HFFc6 (cell line): ENCODE data around the gene CBR3. TPM values are rescaled to one million over a fixed set of nuclear protein-coding genes. Genes with fewer than 3 reads are reported as not detected.

Experiments used
- DNase-seq: peaks from one replicate; pipeline ENCODE4 v3.0.0-alpha.2; 2018
- H3K27ac Mint-ChIP-seq: 2 replicates; pipeline ENCODE4 v1.8.0; 2020; ENCODE audit warnings: mild to moderate bottlenecking, mixed read lengths
- H3K27me3 Mint-ChIP-seq: 2 replicates; pipeline ENCODE4 v1.8.0; 2021; ENCODE audit warnings: mild to moderate bottlenecking, moderate library complexity, mixed read lengths; ENCODE audit not compliant: insufficient read depth
- H3K36me3 Mint-ChIP-seq: 2 replicates; pipeline ENCODE4 v1.8.0; 2021; ENCODE audit warnings: low read depth, mixed read lengths
- H3K4me1 Mint-ChIP-seq: 2 replicates; pipeline ENCODE4 v1.8.0; 2020; ENCODE audit warnings: low read depth, mixed read lengths
- H3K4me3 Mint-ChIP-seq: 2 replicates; pipeline ENCODE4 v1.8.0; 2020; ENCODE audit warnings: mild to moderate bottlenecking, moderate library complexity, mixed read lengths
- H3K9me3 Mint-ChIP-seq: 2 replicates; pipeline ENCODE4 v1.8.0; 2020; ENCODE audit warnings: mild to moderate bottlenecking, mixed read lengths
- total RNA-seq, 6 experiments: library from RNA; stranded (reverse); fragmentation: NEBNext Ultra II Directional; extraction: Animal tissue kit (Norgen Biotek cat#: 25700); gene quantifications; 2 replicates in 1 of 6; 3 replicates in 5 of 6; pipeline ENCODE4 v1.2.3, GENCODE V29; 2021
- TF ChIP-seq, protein P1 (sequence below): fragments of 200-600 bp; sonication (generic); IDR thresholded peaks from 2 replicates; pipeline ENCODE4 v1.5.0; 2021; ENCODE audit warnings: antibody characterized with exemption, mild to moderate bottlenecking

CBR3 gene
- total RNA-seq, 6 experiments from 2014 or later, result 15.1 to 25.9 (median 23.5) TPM

DNA sequence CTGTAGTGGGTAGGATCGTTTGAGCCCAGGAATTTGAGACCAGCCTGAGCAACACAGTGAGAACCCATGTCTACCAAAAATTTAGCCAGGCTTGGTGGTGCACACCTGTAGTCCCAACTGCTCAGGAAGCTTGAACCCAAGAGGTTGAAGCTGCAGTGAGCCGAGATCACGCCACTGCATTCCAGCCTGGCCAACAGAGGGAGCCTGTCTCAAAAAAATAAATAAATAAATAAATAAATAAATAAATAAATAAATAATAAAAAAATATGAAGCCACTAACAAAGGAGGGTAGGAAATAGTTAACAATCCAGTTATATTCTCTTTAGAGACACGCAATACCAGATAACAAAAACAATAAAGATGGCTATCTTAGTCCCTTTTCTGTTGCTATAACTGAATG is 11.9 kb upstream of the CBR3 start:
- H3K27me3 Mint-ChIP-seq, result peaks cover under 1% of the 10 kb centered on the region; the same call in 1 of the 2 replicates
- peaks cover 18% of the 10 kb centered on the region for H3K4me1 Mint-ChIP-seq
- no peak for DNase-seq
- H3K9me3 Mint-ChIP-seq, result no peaks in the 10 kb centered on the region
- TF ChIP-seq, protein P1, sequence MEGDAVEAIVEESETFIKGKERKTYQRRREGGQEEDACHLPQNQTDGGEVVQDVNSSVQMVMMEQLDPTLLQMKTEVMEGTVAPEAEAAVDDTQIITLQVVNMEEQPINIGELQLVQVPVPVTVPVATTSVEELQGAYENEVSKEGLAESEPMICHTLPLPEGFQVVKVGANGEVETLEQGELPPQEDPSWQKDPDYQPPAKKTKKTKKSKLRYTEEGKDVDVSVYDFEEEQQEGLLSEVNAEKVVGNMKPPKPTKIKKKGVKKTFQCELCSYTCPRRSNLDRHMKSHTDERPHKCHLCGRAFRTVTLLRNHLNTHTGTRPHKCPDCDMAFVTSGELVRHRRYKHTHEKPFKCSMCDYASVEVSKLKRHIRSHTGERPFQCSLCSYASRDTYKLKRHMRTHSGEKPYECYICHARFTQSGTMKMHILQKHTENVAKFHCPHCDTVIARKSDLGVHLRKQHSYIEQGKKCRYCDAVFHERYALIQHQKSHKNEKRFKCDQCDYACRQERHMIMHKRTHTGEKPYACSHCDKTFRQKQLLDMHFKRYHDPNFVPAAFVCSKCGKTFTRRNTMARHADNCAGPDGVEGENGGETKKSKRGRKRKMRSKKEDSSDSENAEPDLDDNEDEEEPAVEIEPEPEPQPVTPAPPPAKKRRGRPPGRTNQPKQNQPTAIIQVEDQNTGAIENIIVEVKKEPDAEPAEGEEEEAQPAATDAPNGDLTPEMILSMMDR, result peak; percentile 78
- H3K36me3 Mint-ChIP-seq, result no peaks in the 10 kb centered on the region
- H3K27ac Mint-ChIP-seq, result no peak overlapping the region
- no peak overlapping the region for H3K4me3 Mint-ChIP-seq

DNA sequence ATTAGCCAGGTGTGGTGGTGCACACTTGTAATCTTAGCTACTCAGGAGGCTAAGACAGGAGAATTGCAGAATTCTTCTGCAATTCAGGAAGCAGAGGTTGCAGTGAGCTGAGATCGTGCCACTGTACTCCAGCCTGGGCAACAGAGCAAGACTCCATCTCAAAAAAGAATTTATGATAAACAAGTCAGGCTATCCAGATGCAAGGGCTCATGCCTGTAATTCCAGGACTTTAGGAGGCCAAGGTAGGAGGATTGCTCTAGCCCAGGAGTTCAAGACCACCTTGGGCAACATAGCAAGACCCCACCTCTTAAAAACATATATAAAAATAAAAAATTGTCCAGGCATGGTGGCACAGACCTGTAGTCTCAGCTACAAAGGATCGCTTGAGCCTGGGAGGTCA is 10.5 kb upstream of the CBR3 start:
- peaks cover 22% of the 10 kb centered on the region for H3K4me1 Mint-ChIP-seq
- H3K9me3 Mint-ChIP-seq, result no peaks in the 10 kb centered on the region

DNA sequence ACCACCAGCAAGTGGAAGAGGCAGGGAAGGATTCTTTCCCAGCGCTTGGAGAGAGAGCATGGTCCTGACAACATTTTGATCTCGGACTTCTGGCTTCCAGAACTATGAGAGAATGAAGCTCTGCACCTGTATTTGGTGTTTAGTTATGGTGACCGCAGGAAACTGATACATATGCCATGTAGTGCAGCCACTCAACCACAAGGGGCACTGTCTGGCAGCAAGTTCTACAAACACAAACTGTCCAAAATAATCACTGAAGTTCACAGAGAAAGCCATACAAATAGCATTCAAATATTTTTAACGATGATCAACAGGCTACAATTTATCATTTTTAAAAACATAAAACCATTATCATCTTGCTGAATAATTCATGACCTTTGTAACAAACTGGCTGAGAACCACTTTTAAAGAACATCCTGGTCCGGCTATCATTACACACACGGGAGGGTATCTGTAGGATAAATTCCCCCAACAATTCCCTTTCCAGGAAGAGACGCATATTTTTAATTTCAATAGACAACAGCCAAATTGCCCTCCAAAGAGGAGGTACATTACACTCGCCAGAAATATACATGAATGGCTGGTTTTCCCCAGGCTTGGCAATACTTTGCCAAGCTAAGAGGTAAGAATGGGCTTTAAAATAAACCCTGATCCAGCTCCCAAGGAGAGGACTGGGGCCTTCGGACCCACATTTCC is 9.2 kb upstream of the CBR3 start:
- H3K4me1 Mint-ChIP-seq, result peaks cover 24% of the 10 kb centered on the region
- no peak overlapping the region for H3K4me3 Mint-ChIP-seq
- DNase-seq, result peak; percentile 35
- TF ChIP-seq, protein P1, result peak; percentile 92
- H3K9me3 Mint-ChIP-seq, result no peaks in the 10 kb centered on the region
- no peaks in the 10 kb centered on the region for H3K36me3 Mint-ChIP-seq
- H3K27me3 Mint-ChIP-seq, result peaks cover 5% of the 10 kb centered on the region; the same call in 1 of the 2 replicates
- no peak overlapping the region for H3K27ac Mint-ChIP-seq

More for the DNA sequence above, 10.5 kb upstream of the CBR3 start:
- Mint-ChIP-seq H3K27ac (no peak overlapping the region), H3K36me3 (no peaks in the 10 kb centered on the region), H3K4me3 (no peak overlapping the region), H3K27me3 (peaks cover 5% of the 10 kb centered on the region; the same call in 1 of the 2 replicates)
- DNase-seq, result no peak
- TF ChIP-seq, protein P1, result no peak

DNA sequence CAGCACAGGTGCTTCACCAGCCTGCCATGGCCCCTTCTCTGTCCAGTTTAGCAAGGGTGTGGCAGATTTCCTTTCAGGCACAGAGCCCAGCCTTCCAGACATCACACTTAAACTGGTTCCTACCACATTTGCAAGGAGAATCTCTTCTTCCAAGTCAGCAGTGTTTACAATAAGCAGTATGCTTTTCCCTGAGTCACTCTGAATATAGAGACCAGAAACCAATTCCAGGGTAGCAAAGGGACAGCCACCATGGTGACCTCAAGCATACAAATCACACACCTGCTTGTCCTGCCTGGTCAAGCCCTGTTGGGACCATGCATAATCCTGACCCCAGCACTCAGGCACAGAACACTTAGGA is 8.7 kb upstream of the CBR3 start:
- no peak for DNase-seq
- no peaks in the 10 kb centered on the region for H3K36me3 Mint-ChIP-seq
- no peaks in the 10 kb centered on the region for H3K9me3 Mint-ChIP-seq
- H3K4me3 Mint-ChIP-seq, result no peak overlapping the region
- TF ChIP-seq, protein P1, result no peak
- H3K4me1 Mint-ChIP-seq, result peaks cover 28% of the 10 kb centered on the region
- no peak overlapping the region for H3K27ac Mint-ChIP-seq
- peaks cover 5% of the 10 kb centered on the region; the same call in 1 of the 2 replicates for H3K27me3 Mint-ChIP-seq

DNA sequence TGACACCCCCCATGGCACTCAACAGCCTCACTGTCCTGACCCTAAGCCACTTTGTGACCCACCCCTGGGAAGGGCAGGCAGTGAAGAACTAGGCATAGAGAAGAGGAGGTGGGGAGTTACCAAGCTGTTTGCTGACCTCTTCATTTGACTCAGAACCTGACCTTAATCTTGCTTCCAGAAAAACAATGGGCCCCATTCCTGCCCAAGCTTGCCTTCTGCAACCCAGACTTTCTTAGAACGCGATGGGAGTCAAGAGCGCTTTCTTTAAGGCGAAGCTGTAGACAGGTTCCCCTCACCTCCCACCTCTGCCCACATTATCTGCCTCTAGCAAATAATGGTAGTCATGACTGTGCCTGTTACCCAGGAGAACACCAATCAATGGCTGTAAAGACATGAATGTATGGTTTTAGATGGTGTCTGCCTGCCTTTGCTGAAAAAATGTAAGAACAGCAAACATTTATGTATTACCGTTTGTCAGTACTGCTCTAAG is 8.2 kb upstream of the CBR3 start:
- Mint-ChIP-seq H3K4me1 (peaks cover 28% of the 10 kb centered on the region), H3K27ac (no peak overlapping the region), H3K4me3 (no peak overlapping the region), H3K36me3 (no peaks in the 10 kb centered on the region), H3K27me3 (peaks cover 5% of the 10 kb centered on the region; the same call in 1 of the 2 replicates), H3K9me3 (no peaks in the 10 kb centered on the region)
- DNase-seq, result no peak
- TF ChIP-seq, protein P1, result no peak
